A673 (cell line): ENCODE data around the gene TSPEAR.

Experiments used
- CTCF ChIP-seq: fragments of 300-800, 200-600 bp; sonication (generic); conservative IDR thresholded peaks from 2 replicates; pipeline ENCODE4 v1.5.1; 2017; ENCODE audit warnings: low read depth, mild to moderate bottlenecking, antibody characterized with exemption, low read length, moderate library complexity, mixed read lengths
- EZH2 ChIP-seq: fragments of 200-600 bp; sonication (generic); IDR thresholded peaks from 2 replicates; pipeline ENCODE4 v1.6.1; 2017; ENCODE audit warnings: borderline replicate concordance, low read depth, mild to moderate bottlenecking, mixed read lengths, antibody characterized with exemption, low read length; ENCODE audit not compliant: poor library complexity, severe bottlenecking

GRCh38 chr21:44466351-44466954, 244.9 kb downstream of the TSPEAR start:
- TF ChIP-seq CTCF (no peak), EZH2 (no peak)
